ENCODE results near the gene C12orf42.

DNA sequence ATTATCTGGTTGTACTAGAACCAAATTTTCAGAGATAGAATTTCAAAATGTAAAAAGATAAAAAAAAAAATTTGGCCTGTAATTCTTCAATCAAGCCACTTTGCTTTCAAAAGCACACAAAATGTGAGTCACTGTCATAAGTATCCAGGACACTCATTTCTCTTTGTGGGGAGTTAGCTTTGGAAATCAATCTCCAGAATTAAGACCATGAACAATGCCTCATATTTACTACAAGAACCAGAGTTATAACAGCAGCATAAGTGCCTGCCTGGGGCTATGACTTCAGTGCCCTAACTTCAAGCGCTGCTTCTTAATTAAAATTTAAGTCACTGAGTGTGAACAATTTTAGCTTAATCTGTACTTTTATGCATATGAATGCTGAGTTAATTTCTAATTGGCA lies 162.1 kb downstream of the C12orf42 start:
- TF ChIP-seq POLR2A (IDR thresholded peaks at IDR 0.05; ENCODE audit: low read depth, low read length), result no peak
- no peak for TF ChIP-seq POLR2AphosphoS5 (IDR thresholded peaks at IDR 0.05; ENCODE audit: low read depth, low read length)
